ENCODE data around the gene TRAPPC11. TPM values are rescaled to one million over a fixed set of nuclear protein-coding genes. Genes with fewer than 3 reads are reported as not detected.

The TRAPPC11 gene
- total and polyA plus RNA-seq, 9 of the 15 experiments (the other 6 are each of a cell fraction or from before 2014, with no cell fraction given): 11.6 to 49.0 (median 28.7) TPM

- TF ChIP-seq ZNF655 (CRISPR knock-in tag; IDR thresholded peaks at IDR 0.05) (no peak), HDAC2 (IDR thresholded peaks at IDR 0.05) (no peak), TGIF2 (CRISPR knock-in tag; IDR thresholded peaks at IDR 0.05) (no peak), ZNF436 (CRISPR knock-in tag; IDR thresholded peaks at IDR 0.05) (no peak)
Observed at GRCh38 chr4:183733181-183733580, 74.1 kb downstream of the TRAPPC11 start (continued).

GRCh38 chr4:183738081-183738673 lies 79.1 kb downstream of the TRAPPC11 start:
- POLR2A ChIA-PET: no interaction called here
- no peak for ATAC-seq
- Histone ChIP-seq H4K20me1 (replicated peaks; ENCODE audit: control insufficient read depth, insufficient read depth, low read length) (no peaks in the 10 kb centered on the region), H3K9ac (ENCODE audit: insufficient read depth in 1 of 2, low read depth in 2 of 2, low read length in 2 of 2) (no peak overlapping the region), H3K4me3 (no peak overlapping the region), H3K9me3 (replicated peaks; ENCODE audit: control insufficient read depth, insufficient read depth, low read depth, low read length) (no peaks in the 10 kb centered on the region), H3K27me3 (ENCODE audit: control insufficient read depth in 2 of 2, insufficient read depth in 2 of 2, low read length in 2 of 2) (peaks cover 7 to 9% of the 10 kb centered on the region in 2 experiments; a peak in 4 of 5 replicates), H3K4me1 (replicated peaks in 1 of 2; ENCODE audit: control insufficient read depth in 2 of 2, insufficient read depth in 2 of 2, low read length in 2 of 2) (no peaks in the 10 kb centered on the region; a peak in 2 of 5 replicates), H3K36me3 (ENCODE audit: control insufficient read depth, insufficient read depth, low read length) (no peaks in the 10 kb centered on the region), H3K4me2 (ENCODE audit: insufficient read depth, low read length) (no peak overlapping the region), H3K9me1 (ENCODE audit: control insufficient read depth, insufficient read depth, low read length) (peaks cover 3% of the 10 kb centered on the region), H2AFZ (ENCODE audit: low read depth, low read length) (no peak overlapping the region), H3K27ac (ENCODE audit: extremely low read depth, low read depth, low read length) (no peak overlapping the region), H3K79me2 (ENCODE audit: control insufficient read depth, insufficient read depth, low read length) (no peaks in the 10 kb centered on the region)
- no peak for DNase-seq (ENCODE audit: extremely low read depth in 1 of 4, low spot score in 3 of 4)
- intact Hi-C loops (cut with micrococcal nuclease): no loop called here
- no TSS peak for BruUV-seq (replicated peaks)
- in situ Hi-C loops (cut with MboI): no loop called here
- no peak for FAIRE-seq
- under 1% methylated on average over 9 of the region's 10 CpGs for WGBS (ENCODE audit: insufficient coverage, low coverage, missing lambda C conversion rate)
- CTCF ChIA-PET (ENCODE audit: low intra/inter-chr PET ratio): no interaction called here
- no peak for TF ChIP-seq ZBTB40 (IDR thresholded peaks at IDR 0.05)
- TF ChIP-seq ZBTB40 (CRISPR knock-in tag; IDR thresholded peaks at IDR 0.05): no peak
- TF ChIP-seq ZNF133 (CRISPR knock-in tag; IDR thresholded peaks at IDR 0.05): no peak
- no peak for TF ChIP-seq ELF4 (CRISPR knock-in tag; IDR thresholded peaks at IDR 0.05)
- TF ChIP-seq ZBTB12 (CRISPR knock-in tag; IDR thresholded peaks at IDR 0.05): no peak
